Astrocyte (in vitro differentiated cells and primary cell): ENCODE measurements around the gene AMPH.

Experiments used
- CTCF ChIP-seq: IDR thresholded peaks from 2 replicates; pipeline ENCODE4 v1.5.1; 2011; ENCODE audit warnings: low read depth, mild to moderate bottlenecking, inconsistent platforms, low read length, moderate library complexity; ENCODE audit not compliant: insufficient read depth
- EZH2 ChIP-seq: IDR thresholded peaks from 2 replicates; pipeline ENCODE4 v1.6.1; 2012; ENCODE audit warnings: mild to moderate bottlenecking, low read length, inconsistent platforms; ENCODE audit not compliant: insufficient read depth

- TF ChIP-seq CTCF (no peak), EZH2 (no peak)
These were observed 291.0 kb downstream of the AMPH start for GRCh38 chr7:38339953-38340819.
